Measurements from ENCODE around the gene PPP2R5C.

PPP2R5C gene

GRCh38 chr14:101975231-101975630 lies 213.7 kb downstream of the PPP2R5C start:
- no peak for DNase-seq
